GM23338 (cell line): ENCODE measurements around the gene CGB3. TPM values are rescaled to one million over a fixed set of nuclear protein-coding genes. Genes with fewer than 3 reads are reported as not detected.

Experiments
- ATAC-seq: fragments of 200-7000 bp; cut with Tn5 transposase; 3 replicates; pipeline ENCODE4 v1.9.1; 2020
- DNase-seq: peaks from one replicate; pipeline ENCODE4 v3.0.0-alpha.2; 2015; ENCODE audit warnings: low spot score
- H2AFZ ChIP-seq: fragments of 200-600 bp; sonication (generic); 2 replicates; pipeline ENCODE4 v1.8.0; 2016; ENCODE audit warnings: antibody characterized with exemption, mild to moderate bottlenecking, moderate library complexity
- H3F3A ChIP-seq: fragments of 200-600 bp; sonication (generic); replicated peaks from 2 replicates; pipeline ENCODE4 v1.8.0; 2017; ENCODE audit warnings: antibody characterized with exemption, mixed run types, low read depth
- H3K27ac ChIP-seq: fragments of 200-600 bp; sonication (generic); 2 replicates; pipeline ENCODE4 v1.6.1; 2016; ENCODE audit warnings: low read depth
- H3K27me3 ChIP-seq: fragments of 200-600 bp; sonication (generic); 2 replicates; pipeline ENCODE4 v1.8.0; 2016; ENCODE audit warnings: mild to moderate bottlenecking, mixed run types, moderate library complexity; ENCODE audit not compliant: insufficient read depth
- H3K36me3 ChIP-seq: fragments of 200-600 bp; sonication (generic); 2 replicates; pipeline ENCODE4 v1.8.0; 2016; ENCODE audit warnings: mild to moderate bottlenecking; ENCODE audit not compliant: insufficient read depth
- H3K4me1 ChIP-seq: fragments of 200-600 bp; sonication (generic); 2 replicates; pipeline ENCODE4 v1.8.0; 2016; ENCODE audit warnings: mild to moderate bottlenecking, moderate library complexity; ENCODE audit not compliant: insufficient read depth
- H3K4me2 ChIP-seq: fragments of 200-600 bp; sonication (generic); 2 replicates; pipeline ENCODE4 v1.7.1; 2017; ENCODE audit warnings: mixed run types
- H3K4me3 ChIP-seq: fragments of 200-600 bp; sonication (generic); 2 replicates; pipeline ENCODE4 v1.6.1; 2016; ENCODE audit warnings: mixed run types
- H3K79me2 ChIP-seq: fragments of 200-600 bp; sonication (generic); replicated peaks from 2 replicates; pipeline ENCODE4 v1.8.0; 2017; ENCODE audit warnings: mild to moderate bottlenecking; ENCODE audit not compliant: insufficient read depth
- H3K9me2 ChIP-seq: fragments of 200-600 bp; sonication (generic); 2 replicates; pipeline ENCODE4 v1.8.0; 2017; ENCODE audit not compliant: insufficient read depth
- H4K20me1 ChIP-seq: fragments of 200-600 bp; sonication (generic); replicated peaks from 2 replicates; pipeline ENCODE4 v1.8.0; 2017; ENCODE audit warnings: mild to moderate bottlenecking; ENCODE audit not compliant: insufficient read depth
- H3K27ac Mint-ChIP-seq: 2 replicates; pipeline ENCODE4 v1.8.0; 2020; ENCODE audit warnings: inconsistent platforms, mild to moderate bottlenecking, moderate library complexity, mixed read lengths
- H3K27me3 Mint-ChIP-seq: 3 replicates; pipeline ENCODE4 v1.8.0; 2022; ENCODE audit warnings: low read depth, mild to moderate bottlenecking, moderate library complexity, mixed read lengths, inconsistent platforms; ENCODE audit not compliant: insufficient read depth, poor library complexity
- H3K36me3 Mint-ChIP-seq: 3 replicates; pipeline ENCODE4 v1.8.0; 2021; ENCODE audit warnings: low read depth, mild to moderate bottlenecking, inconsistent platforms, moderate library complexity, mixed read lengths
- H3K4me1 Mint-ChIP-seq: 3 replicates; pipeline ENCODE4 v1.8.0; 2020; ENCODE audit warnings: mild to moderate bottlenecking, inconsistent platforms, mixed read lengths
- H3K4me3 Mint-ChIP-seq: 3 replicates; pipeline ENCODE4 v1.8.0; 2021; ENCODE audit warnings: moderate library complexity, mild to moderate bottlenecking, inconsistent platforms, mixed read lengths
- H3K9me3 Mint-ChIP-seq: 3 replicates; pipeline ENCODE4 v1.8.0; 2020; ENCODE audit warnings: moderate library complexity, mild to moderate bottlenecking, inconsistent platforms, mixed read lengths
- JUNB ChIP-seq: IDR thresholded peaks from one replicate; pipeline ENCODE4 v1.6.1; 2016; ENCODE audit warnings: antibody characterized with exemption; ENCODE audit not compliant: unreplicated experiment
- POLR2AphosphoS5 ChIP-seq: IDR thresholded peaks from 2 replicates; pipeline ENCODE4 v1.6.1; 2016; ENCODE audit warnings: antibody characterized with exemption, low read depth
- STAT1 ChIP-seq: IDR thresholded peaks from one replicate; pipeline ENCODE4 v1.6.1; 2016; ENCODE audit warnings: antibody characterized with exemption; ENCODE audit not compliant: unreplicated experiment
- polyA plus RNA-seq: library from polyadenylated mRNA; unstranded; fragments of >200 nt; fragmentation: Nextera tagmentation; extraction: Ambion mirVana; gene quantifications from 2 replicates; pipeline ENCODE4 v1.2.1, GENCODE V29; 2016
- total RNA-seq: library from RNA; depleted of rRNA; stranded (reverse); fragments of >200 nt; shearing (Covaris generic); gene quantifications from 2 replicates; pipeline ENCODE4 v1.2.3, GENCODE V29; 2014
- TF ChIP-seq, protein P1 (sequence below): IDR thresholded peaks from one replicate; pipeline ENCODE4 v1.6.1; 2018; ENCODE audit warnings: antibody characterized with exemption; ENCODE audit not compliant: unreplicated experiment
- TF ChIP-seq, protein P2 (sequence below), 2 experiments: fragments of 200-600 bp in 1 of 2; sonication (generic) in 1 of 2; conservative IDR thresholded peaks; 2 replicates each; pipeline versions ENCODE4 v1.5.1 to v1.6.1; 2016 to 2017; ENCODE audit warnings: antibody characterized with exemption in 2 of 2, low read depth in 2 of 2, mild to moderate bottlenecking in 2 of 2, moderate library complexity in 1 of 2

Gene CGB3
- total and polyA plus RNA-seq, 2 experiments from 2014 or later, result not detected

DNA sequence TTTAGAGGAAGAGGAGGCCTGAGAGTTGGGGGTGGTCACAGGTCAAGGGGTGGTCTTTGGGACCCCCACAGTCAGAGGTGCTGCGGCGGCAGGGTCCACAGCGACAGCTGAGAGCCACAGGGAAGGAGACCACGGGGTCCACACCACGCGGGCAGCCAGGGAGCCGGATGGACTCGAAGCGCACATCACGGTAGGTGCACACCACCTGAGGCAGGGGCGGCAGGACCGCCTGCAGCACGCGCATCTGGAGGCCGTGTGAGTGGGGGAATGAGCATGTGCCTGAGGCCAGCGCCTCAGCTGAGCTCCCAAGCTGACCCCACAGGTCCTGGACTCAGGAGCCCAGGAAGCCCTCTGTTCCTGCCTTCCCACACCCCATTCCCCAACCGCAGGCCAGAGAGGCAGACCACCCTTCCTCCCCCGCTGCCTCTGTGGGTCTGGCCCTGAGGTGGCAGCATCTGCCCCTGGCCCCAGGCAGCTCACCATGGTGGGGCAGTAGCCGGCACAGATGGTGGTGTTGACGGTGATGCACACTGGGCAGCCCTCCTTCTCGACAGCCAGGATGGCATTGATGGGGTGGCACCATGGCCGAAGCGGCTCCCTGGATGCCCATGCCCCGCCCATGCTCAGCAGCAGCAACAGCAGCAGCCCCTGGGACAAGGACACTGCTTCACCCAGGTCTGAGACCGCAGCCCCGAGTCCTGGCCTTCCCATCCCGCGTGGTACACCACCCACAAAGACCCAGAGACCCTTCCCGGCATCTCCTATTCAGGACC is 7.9 kb downstream of the CGB3 start:
- Mint-ChIP-seq H3K4me3 (no peak overlapping the region), H3K27me3 (peaks cover 25% of the 10 kb centered on the region), H3K27ac (no peak overlapping the region), H3K9me3 (peaks cover 3% of the 10 kb centered on the region; the same call in 1 of the 3 replicates), H3K36me3 (peaks cover 39% of the 10 kb centered on the region), H3K4me1 (peaks cover 22% of the 10 kb centered on the region)
- Histone ChIP-seq H3K9me2 (no peaks in the 10 kb centered on the region), H3K4me1 (peaks cover 19% of the 10 kb centered on the region; the same call in 1 of the 2 replicates), H3K27me3 (peaks cover 32% of the 10 kb centered on the region), H3K4me2 (no peak overlapping the region), H4K20me1 (no peaks in the 10 kb centered on the region; the same call in 1 of the 2 replicates), H3F3A (0 out of 2 replicates have a peak, but pooled peaks cover 3% of the 10 kb centered on the region), H2AFZ (no peak overlapping the region), H3K27ac (no peak overlapping the region), H3K4me3 (no peak overlapping the region), H3K79me2 (no peaks in the 10 kb centered on the region), H3K36me3 (no peaks in the 10 kb centered on the region)
- ATAC-seq, result no peak
- TF ChIP-seq POLR2AphosphoS5, result no peak
- TF ChIP-seq, protein P1, sequence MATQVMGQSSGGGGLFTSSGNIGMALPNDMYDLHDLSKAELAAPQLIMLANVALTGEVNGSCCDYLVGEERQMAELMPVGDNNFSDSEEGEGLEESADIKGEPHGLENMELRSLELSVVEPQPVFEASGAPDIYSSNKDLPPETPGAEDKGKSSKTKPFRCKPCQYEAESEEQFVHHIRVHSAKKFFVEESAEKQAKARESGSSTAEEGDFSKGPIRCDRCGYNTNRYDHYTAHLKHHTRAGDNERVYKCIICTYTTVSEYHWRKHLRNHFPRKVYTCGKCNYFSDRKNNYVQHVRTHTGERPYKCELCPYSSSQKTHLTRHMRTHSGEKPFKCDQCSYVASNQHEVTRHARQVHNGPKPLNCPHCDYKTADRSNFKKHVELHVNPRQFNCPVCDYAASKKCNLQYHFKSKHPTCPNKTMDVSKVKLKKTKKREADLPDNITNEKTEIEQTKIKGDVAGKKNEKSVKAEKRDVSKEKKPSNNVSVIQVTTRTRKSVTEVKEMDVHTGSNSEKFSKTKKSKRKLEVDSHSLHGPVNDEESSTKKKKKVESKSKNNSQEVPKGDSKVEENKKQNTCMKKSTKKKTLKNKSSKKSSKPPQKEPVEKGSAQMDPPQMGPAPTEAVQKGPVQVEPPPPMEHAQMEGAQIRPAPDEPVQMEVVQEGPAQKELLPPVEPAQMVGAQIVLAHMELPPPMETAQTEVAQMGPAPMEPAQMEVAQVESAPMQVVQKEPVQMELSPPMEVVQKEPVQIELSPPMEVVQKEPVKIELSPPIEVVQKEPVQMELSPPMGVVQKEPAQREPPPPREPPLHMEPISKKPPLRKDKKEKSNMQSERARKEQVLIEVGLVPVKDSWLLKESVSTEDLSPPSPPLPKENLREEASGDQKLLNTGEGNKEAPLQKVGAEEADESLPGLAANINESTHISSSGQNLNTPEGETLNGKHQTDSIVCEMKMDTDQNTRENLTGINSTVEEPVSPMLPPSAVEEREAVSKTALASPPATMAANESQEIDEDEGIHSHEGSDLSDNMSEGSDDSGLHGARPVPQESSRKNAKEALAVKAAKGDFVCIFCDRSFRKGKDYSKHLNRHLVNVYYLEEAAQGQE, result no peak
- no peak for TF ChIP-seq JUNB
- TF ChIP-seq, protein P2, sequence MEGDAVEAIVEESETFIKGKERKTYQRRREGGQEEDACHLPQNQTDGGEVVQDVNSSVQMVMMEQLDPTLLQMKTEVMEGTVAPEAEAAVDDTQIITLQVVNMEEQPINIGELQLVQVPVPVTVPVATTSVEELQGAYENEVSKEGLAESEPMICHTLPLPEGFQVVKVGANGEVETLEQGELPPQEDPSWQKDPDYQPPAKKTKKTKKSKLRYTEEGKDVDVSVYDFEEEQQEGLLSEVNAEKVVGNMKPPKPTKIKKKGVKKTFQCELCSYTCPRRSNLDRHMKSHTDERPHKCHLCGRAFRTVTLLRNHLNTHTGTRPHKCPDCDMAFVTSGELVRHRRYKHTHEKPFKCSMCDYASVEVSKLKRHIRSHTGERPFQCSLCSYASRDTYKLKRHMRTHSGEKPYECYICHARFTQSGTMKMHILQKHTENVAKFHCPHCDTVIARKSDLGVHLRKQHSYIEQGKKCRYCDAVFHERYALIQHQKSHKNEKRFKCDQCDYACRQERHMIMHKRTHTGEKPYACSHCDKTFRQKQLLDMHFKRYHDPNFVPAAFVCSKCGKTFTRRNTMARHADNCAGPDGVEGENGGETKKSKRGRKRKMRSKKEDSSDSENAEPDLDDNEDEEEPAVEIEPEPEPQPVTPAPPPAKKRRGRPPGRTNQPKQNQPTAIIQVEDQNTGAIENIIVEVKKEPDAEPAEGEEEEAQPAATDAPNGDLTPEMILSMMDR (conservative IDR thresholded peaks at IDR 0.05; ENCODE audit: low read depth in 2 of 2), result no peak
- TF ChIP-seq STAT1, result no peak
- no peak for DNase-seq

DNA sequence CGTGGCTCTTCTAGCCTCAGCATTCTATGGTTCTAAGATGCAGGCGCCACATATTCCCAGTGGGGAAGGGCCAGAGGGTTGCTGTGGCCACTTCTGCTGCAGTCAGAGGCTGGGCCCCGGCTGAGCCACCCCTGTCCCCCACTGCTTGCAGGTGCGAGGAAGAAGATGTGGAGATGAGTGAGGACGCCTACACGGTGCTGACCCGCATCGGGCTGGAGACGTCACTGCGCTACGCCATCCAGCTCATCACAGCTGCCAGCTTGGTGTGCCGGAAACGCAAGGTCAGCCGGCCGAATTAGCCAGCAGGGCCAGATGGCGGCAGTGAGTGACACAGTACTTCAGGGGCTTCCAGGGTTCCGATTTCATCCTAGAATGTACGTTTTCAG is 9.3 kb downstream of the CGB3 start:
- DNase-seq (no peak), ATAC-seq (no peak)
- H3K9me3 Mint-ChIP-seq, result peaks cover 3% of the 10 kb centered on the region; the same call in 1 of the 3 replicates
- H3K79me2 ChIP-seq, result no peaks in the 10 kb centered on the region
- H3K4me1 Mint-ChIP-seq, result peaks cover 10% of the 10 kb centered on the region
- no peak overlapping the region for H3K4me3 ChIP-seq
- H4K20me1 ChIP-seq, result no peaks in the 10 kb centered on the region; the same call in 1 of the 2 replicates
- H2AFZ ChIP-seq, result no peak overlapping the region
- H3K27me3 Mint-ChIP-seq, result peaks cover 23% of the 10 kb centered on the region
- H3K9me2 ChIP-seq, result no peaks in the 10 kb centered on the region
- H3K36me3 Mint-ChIP-seq, result peaks cover 48% of the 10 kb centered on the region
- H3K4me2 ChIP-seq, result no peak overlapping the region
- no peaks in the 10 kb centered on the region for H3K36me3 ChIP-seq
- 0 out of 2 replicates have a peak, but pooled peaks cover 3% of the 10 kb centered on the region for H3F3A ChIP-seq
- H3K4me3 Mint-ChIP-seq, result no peak overlapping the region
- H3K27ac Mint-ChIP-seq, result no peak overlapping the region
- peaks cover 18% of the 10 kb centered on the region for H3K27me3 ChIP-seq
- H3K27ac ChIP-seq, result no peak overlapping the region
- H3K4me1 ChIP-seq, result peaks cover 5% of the 10 kb centered on the region; the same call in 1 of the 2 replicates
- no peak for TF ChIP-seq JUNB
- TF ChIP-seq, protein P1, result no peak
